ENCODE results near the gene POLR1A. TPM values are rescaled to one million over a fixed set of nuclear protein-coding genes. Genes with fewer than 3 reads are reported as not detected.

POLR1A gene
- total and polyA plus RNA-seq, 4 donors: 3.2 to 12.3 (median 6.1) TPM

DNA sequence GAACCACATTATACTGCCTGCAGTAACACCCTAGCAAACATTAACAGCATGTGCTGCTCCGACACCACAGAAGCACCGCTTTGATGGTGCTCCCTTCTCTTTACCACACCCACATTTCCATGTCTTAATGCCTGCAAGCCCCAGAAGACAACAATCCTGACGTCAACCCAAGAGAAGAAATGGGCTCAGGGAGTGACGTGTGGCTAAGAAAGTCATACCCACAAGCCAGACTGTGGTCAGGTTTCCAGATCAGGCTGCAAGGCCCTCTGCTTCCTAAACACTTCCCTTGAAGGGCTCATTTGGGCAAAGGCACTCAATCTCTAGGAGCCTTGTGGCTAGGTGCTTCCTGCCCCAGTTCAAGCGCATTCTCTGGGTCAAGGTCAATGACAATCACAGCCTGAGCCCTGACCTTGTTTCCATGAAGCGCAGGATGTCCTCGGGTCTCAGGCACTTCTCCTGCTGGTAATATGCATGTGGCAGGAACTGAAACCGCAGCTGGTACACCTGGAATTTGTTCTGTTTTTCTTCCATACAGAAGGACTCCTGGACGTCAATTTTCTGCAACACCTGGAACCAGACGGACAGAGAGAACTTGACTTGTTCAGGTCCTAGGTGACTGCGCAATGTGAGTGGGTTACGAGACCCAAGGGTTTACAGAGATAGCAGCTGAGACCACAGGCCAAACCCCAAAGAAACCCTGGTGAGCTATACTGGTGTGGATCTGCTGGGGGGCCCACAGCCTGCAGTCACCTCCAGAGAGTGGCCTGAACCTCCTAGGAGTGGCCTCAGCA lies 67.2 kb downstream of the POLR1A start:
- Histone ChIP-seq H3K9ac (ENCODE audit: low read depth in 1 of 2, low read length in 2 of 2) (no peak overlapping the region), H3K9me3 (ENCODE audit: control insufficient read depth in 4 of 4, low read length in 3 of 4) (no peaks in the 10 kb centered on the region), H3K27ac (ENCODE audit: low read depth in 1 of 2, low read length in 2 of 2) (peak overlapping the region in 1 of 2 donors; percentile 49), H3K4me1 (ENCODE audit: control insufficient read depth in 4 of 4, insufficient read depth in 4 of 4, low read length in 3 of 4) (peaks cover 5 to 35% (median 29%) of the 10 kb centered on the region in 4 donors), H3K27me3 (ENCODE audit: control insufficient read depth in 4 of 4, insufficient read depth in 4 of 4, low read length in 3 of 4) (no peaks in the 10 kb centered on the region), H3K36me3 (ENCODE audit: control insufficient read depth in 4 of 4, insufficient read depth in 3 of 4, low read depth in 1 of 4, low read length in 3 of 4) (peaks cover 13 to 36% (median 22%) of the 10 kb centered on the region in 4 donors), H3K4me3 (ENCODE audit: low read depth in 1 of 3, low read length in 3 of 3) (no peak overlapping the region)
- TF ChIP-seq NR2F2 (IDR thresholded peaks at IDR 0.05): peak; percentile 49
- no peak for TF ChIP-seq SP1 (IDR thresholded peaks at IDR 0.05)
- no peak for DNase-seq (ENCODE audit: low spot score)
- 78% methylated on average over 12 of the region's 12 CpGs for WGBS

DNA sequence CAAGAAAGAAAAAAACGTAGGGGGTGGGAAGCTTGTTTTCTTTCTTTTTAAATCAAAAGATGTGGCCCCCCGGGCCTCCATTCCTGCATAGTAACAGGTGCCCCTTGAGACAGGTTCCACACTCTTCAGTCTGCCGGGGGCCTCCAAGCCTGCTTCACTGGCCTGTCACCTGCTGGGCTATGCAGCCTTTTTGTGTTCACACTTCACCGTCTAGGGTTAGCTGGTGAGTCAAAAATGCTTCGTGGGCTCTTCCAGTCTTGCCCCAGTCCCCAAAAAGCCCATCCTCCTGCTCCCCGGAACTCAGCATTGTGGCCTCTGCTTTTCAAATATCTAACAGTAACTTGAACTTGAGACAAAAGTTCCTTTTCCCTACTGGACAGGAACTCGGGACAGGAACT lies 67.9 kb downstream of the POLR1A start:
- H3K27me3 ChIP-seq (ENCODE audit: control insufficient read depth in 4 of 4, insufficient read depth in 4 of 4, low read length in 3 of 4): no peaks in the 10 kb centered on the region
- no peak overlapping the region for H3K4me3 ChIP-seq (ENCODE audit: low read depth in 1 of 3, low read length in 3 of 3)
- H3K4me1 ChIP-seq (ENCODE audit: control insufficient read depth in 4 of 4, insufficient read depth in 4 of 4, low read length in 3 of 4): peaks cover 5 to 35% (median 29%) of the 10 kb centered on the region in 4 donors
- 75% methylated on average over 7 of the region's 7 CpGs for WGBS
- H3K9me3 ChIP-seq (ENCODE audit: control insufficient read depth in 4 of 4, low read length in 3 of 4): no peaks in the 10 kb centered on the region
- no peak for TF ChIP-seq NR2F2 (IDR thresholded peaks at IDR 0.05)
- TF ChIP-seq GABPA (IDR thresholded peaks at IDR 0.05 in 1 of 2, conservative IDR thresholded peaks at IDR 0.05 in 1 of 2): no peak
- TF ChIP-seq, protein P1, sequence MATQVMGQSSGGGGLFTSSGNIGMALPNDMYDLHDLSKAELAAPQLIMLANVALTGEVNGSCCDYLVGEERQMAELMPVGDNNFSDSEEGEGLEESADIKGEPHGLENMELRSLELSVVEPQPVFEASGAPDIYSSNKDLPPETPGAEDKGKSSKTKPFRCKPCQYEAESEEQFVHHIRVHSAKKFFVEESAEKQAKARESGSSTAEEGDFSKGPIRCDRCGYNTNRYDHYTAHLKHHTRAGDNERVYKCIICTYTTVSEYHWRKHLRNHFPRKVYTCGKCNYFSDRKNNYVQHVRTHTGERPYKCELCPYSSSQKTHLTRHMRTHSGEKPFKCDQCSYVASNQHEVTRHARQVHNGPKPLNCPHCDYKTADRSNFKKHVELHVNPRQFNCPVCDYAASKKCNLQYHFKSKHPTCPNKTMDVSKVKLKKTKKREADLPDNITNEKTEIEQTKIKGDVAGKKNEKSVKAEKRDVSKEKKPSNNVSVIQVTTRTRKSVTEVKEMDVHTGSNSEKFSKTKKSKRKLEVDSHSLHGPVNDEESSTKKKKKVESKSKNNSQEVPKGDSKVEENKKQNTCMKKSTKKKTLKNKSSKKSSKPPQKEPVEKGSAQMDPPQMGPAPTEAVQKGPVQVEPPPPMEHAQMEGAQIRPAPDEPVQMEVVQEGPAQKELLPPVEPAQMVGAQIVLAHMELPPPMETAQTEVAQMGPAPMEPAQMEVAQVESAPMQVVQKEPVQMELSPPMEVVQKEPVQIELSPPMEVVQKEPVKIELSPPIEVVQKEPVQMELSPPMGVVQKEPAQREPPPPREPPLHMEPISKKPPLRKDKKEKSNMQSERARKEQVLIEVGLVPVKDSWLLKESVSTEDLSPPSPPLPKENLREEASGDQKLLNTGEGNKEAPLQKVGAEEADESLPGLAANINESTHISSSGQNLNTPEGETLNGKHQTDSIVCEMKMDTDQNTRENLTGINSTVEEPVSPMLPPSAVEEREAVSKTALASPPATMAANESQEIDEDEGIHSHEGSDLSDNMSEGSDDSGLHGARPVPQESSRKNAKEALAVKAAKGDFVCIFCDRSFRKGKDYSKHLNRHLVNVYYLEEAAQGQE (IDR thresholded peaks at IDR 0.05): no peak
- TF ChIP-seq HNF4A (conservative IDR thresholded peaks at IDR 0.05): no peak
- no peak for TF ChIP-seq RAD21 (IDR thresholded peaks at IDR 0.05)
- H3K36me3 ChIP-seq (ENCODE audit: control insufficient read depth in 4 of 4, insufficient read depth in 3 of 4, low read depth in 1 of 4, low read length in 3 of 4): peaks cover 11 to 35% (median 22%) of the 10 kb centered on the region in 4 donors
- peak overlapping the region; percentile 49 to 81 for H3K27ac ChIP-seq (ENCODE audit: low read depth in 1 of 2, low read length in 2 of 2)
- no peak overlapping the region for H3K9ac ChIP-seq (ENCODE audit: low read depth in 1 of 2, low read length in 2 of 2)
- no peak for DNase-seq (ENCODE audit: low spot score)

DNA sequence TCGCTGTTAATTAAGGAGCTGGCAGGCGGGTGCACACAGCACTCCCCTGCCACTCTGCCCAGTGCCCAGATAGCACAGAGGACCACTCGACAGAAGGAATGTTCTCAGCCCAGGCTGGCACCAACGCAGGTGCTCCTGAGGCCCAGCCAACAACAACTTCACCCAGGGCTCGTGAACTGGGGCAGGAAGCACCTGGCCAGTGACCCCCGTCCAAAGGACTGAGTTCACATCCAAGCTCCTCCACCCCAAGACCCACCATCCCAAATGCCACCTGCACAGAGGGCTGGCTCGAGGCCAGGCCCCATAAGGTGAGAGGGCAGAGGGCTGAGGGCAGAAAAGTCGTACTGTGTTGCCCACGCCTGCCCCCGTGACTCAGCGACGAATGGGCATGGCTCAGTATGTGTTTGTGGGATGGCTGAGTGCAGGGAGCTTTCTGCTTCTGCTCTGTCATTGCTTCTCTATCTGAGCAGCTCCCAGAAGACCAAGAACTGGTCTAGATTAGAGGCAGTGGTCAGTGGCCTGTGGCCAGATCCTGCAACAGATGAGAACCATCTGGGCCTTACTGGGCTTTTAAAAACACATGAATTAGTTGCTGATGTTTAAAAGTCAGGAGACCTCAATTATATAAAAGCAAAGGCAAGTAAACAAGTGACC lies 68.4 kb downstream of the POLR1A start:
- Histone ChIP-seq H3K4me1 (ENCODE audit: control insufficient read depth in 4 of 4, insufficient read depth in 4 of 4, low read length in 3 of 4) (peaks cover 5 to 35% (median 29%) of the 10 kb centered on the region in 4 donors), H3K27me3 (ENCODE audit: control insufficient read depth in 4 of 4, insufficient read depth in 4 of 4, low read length in 3 of 4) (no peaks in the 10 kb centered on the region), H3K27ac (ENCODE audit: low read depth in 1 of 2, low read length in 2 of 2) (peak overlapping the region; percentile 81 to 82), H3K9me3 (ENCODE audit: control insufficient read depth in 4 of 4, low read length in 3 of 4) (no peaks in the 10 kb centered on the region), H3K36me3 (ENCODE audit: control insufficient read depth in 4 of 4, insufficient read depth in 3 of 4, low read depth in 1 of 4, low read length in 3 of 4) (peaks cover 7 to 30% (median 21%) of the 10 kb centered on the region in 4 donors), H3K4me3 (ENCODE audit: low read depth in 1 of 3, low read length in 3 of 3) (no peak overlapping the region), H3K9ac (ENCODE audit: low read depth in 1 of 2, low read length in 2 of 2) (no peak overlapping the region)
- 52% methylated on average over 12 of the region's 12 CpGs for WGBS
- DNase-seq (ENCODE audit: low spot score): no peak
- TF ChIP-seq RAD21 (IDR thresholded peaks at IDR 0.05) (peak in 1 of 2 donors; percentile 7), NR2F2 (IDR thresholded peaks at IDR 0.05) (peak; percentile 63), EGR1 (IDR thresholded peaks at IDR 0.05; ENCODE audit: low read depth in 2 of 2) (no peak), RXRA (IDR thresholded peaks at IDR 0.05) (no peak), HNF4G (IDR thresholded peaks at IDR 0.05) (no peak), JUND (IDR thresholded peaks at IDR 0.05) (no peak)
- TF ChIP-seq, protein P2, sequence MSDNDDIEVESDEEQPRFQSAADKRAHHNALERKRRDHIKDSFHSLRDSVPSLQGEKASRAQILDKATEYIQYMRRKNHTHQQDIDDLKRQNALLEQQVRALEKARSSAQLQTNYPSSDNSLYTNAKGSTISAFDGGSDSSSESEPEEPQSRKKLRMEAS (IDR thresholded peaks at IDR 0.05): no peak
- TF ChIP-seq, protein P3, sequence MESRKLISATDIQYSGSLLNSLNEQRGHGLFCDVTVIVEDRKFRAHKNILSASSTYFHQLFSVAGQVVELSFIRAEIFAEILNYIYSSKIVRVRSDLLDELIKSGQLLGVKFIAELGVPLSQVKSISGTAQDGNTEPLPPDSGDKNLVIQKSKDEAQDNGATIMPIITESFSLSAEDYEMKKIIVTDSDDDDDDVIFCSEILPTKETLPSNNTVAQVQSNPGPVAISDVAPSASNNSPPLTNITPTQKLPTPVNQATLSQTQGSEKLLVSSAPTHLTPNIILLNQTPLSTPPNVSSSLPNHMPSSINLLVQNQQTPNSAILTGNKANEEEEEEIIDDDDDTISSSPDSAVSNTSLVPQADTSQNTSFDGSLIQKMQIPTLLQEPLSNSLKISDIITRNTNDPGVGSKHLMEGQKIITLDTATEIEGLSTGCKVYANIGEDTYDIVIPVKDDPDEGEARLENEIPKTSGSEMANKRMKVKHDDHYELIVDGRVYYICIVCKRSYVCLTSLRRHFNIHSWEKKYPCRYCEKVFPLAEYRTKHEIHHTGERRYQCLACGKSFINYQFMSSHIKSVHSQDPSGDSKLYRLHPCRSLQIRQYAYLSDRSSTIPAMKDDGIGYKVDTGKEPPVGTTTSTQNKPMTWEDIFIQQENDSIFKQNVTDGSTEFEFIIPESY (IDR thresholded peaks at IDR 0.05): no peak
- TF ChIP-seq, protein P1 (IDR thresholded peaks at IDR 0.05): no peak
